ENCODE results near the gene LRRN4CL. TPM values are rescaled to one million over a fixed set of nuclear protein-coding genes. Genes with fewer than 3 reads are reported as not detected.
"Not testable (repeated sequence)": the region's sequence is repeated elsewhere in the genome, so short reads cannot be mapped to it uniquely, and the experiment has no call there.

The LRRN4CL gene
- total and polyA plus RNA-seq, 2 of the 4 experiments (the other 2 are of a cell fraction) = 0.36 to 0.84 TPM

GRCh38 chr11:62730076-62730475, 40.7 kb upstream of the LRRN4CL start:
- ATAC-seq (ENCODE audit: low read depth); H3K36me3 ChIP-seq (ENCODE audit: control insufficient read depth, insufficient read depth, low read length); H2AK5ac ChIP-seq (ENCODE audit: low read depth, low read length); intact Hi-C loops (cut with micrococcal nuclease); H4K8ac ChIP-seq (ENCODE audit: low read depth in 2 of 2, low read length in 2 of 2); in situ Hi-C loops (cut with MboI; ENCODE audit: low sequenced_read_pairs); H3K27ac ChIP-seq (ENCODE audit: insufficient read depth, low read length); H3K4me1 ChIP-seq (ENCODE audit: control insufficient read depth, insufficient read depth, low read length); H3K9ac ChIP-seq (ENCODE audit: low read depth, low read length); H4K5ac ChIP-seq (ENCODE audit: low read depth, low read length); BruUV-seq (replicated peaks); H3K18ac ChIP-seq (ENCODE audit: low read depth, low read length); H2BK120ac ChIP-seq (ENCODE audit: low read depth, low read length); H3K4ac ChIP-seq (ENCODE audit: low read depth, low read length); H3K9me1 ChIP-seq (ENCODE audit: insufficient read depth, low read length); H2BK20ac ChIP-seq (ENCODE audit: low read depth, low read length); dilution Hi-C loops (cut with HindIII; ENCODE audit: low sequenced_read_pairs, unreplicated experiment); H2AFZ ChIP-seq (replicated peaks; ENCODE audit: low read length, poor library complexity); H3K56ac ChIP-seq (ENCODE audit: extremely low read depth, insufficient read depth, low read length); H2AK9ac ChIP-seq (replicated peaks; ENCODE audit: low read depth, low read length, poor library complexity); H3K9me3 ChIP-seq (ENCODE audit: control insufficient read depth, insufficient read depth, low read length); H2BK5ac ChIP-seq (ENCODE audit: low read depth, low read length, poor library complexity, severe bottlenecking); H3K27me3 ChIP-seq (ENCODE audit: control insufficient read depth, insufficient read depth, low read length); H3K4me3 ChIP-seq (ENCODE audit: insufficient read depth, low read depth, low read length); DNase-seq; POLR2A ChIA-PET (ENCODE audit: unreplicated experiment); H2BK15ac ChIP-seq (ENCODE audit: low read depth, low read length); H3K14ac ChIP-seq (replicated peaks; ENCODE audit: low read depth, low read length); H4K91ac ChIP-seq (ENCODE audit: insufficient read depth, low read depth, low read length): not testable (repeated sequence)
- Histone ChIP-seq H3K79me1 (ENCODE audit: low read depth in 1 of 2, low read length in 2 of 2) (peaks cover 10 to 36% of the 10 kb centered on the region in 2 experiments), H3K4me2 (ENCODE audit: low read depth, low read length) (peak overlapping the region; percentile 80), H4K20me1 (ENCODE audit: insufficient read depth, low read length) (peaks cover 24% of the 10 kb centered on the region), H3K23ac (ENCODE audit: low read depth, low read length) (peak overlapping the region; percentile 12; the same call in 1 of the 2 replicates)
- CTCF ChIA-PET = interaction anchor here (0.6 to 1.0 kb wide), 2 partner anchors 335 to 389 kb away, joined by 3 to 5 read pairs; no protein-coding TSS in a partner anchor
- WGBS, 2 experiments (ENCODE audit: extremely low coverage in 2 of 2, insufficient read length in 1 of 2) = 63% methylated on average over 1 of the region's 14 CpGs; no CpG with 5 or more reads in 1 of the 2 experiments
